K562 (cell line): Measurements from ENCODE around the gene METTL3. TPM values are rescaled to one million over a fixed set of nuclear protein-coding genes. Genes with fewer than 3 reads are reported as not detected.

Experiments used
- BRD9 ChIP-seq: fragments of 450-650 bp; IDR thresholded peaks from 2 replicates; pipeline ENCODE4 v1.6.1; 2018; ENCODE audit warnings: low read depth; ENCODE audit not compliant: partially characterized antibody
- BRF1 ChIP-seq: IDR thresholded peaks from 3 replicates; pipeline ENCODE4 v1.6.1; 2011; ENCODE audit warnings: borderline replicate concordance, mild to moderate bottlenecking; ENCODE audit not compliant: insufficient read length; ENCODE audit errors: extremely low read depth
- CEBPG ChIP-seq, 3 experiments: fragments of 200-800 bp in 1 of 3; sonication (Bioruptor generic) in 1 of 3; sonication (generic) in 1 of 3; formaldehyde crosslinking in 1 of 3; IDR thresholded peaks in 2 of 3; conservative IDR thresholded peaks in 1 of 3; 2 replicates each; pipeline versions ENCODE4 v1.6.1 to v1.8.0; 2016 to 2022; ENCODE audit warnings: missing compliant biosample characterization in 2 of 3, missing genetic modification characterization in 2 of 3, mild to moderate bottlenecking in 1 of 3, missing genetic modification reagents in 1 of 3
- E2F6 ChIP-seq, 2 experiments: IDR thresholded peaks; 2 replicates each; pipeline ENCODE4 v1.6.1; 2011; ENCODE audit warnings: borderline replicate concordance in 1 of 2, control low read depth in 1 of 2, low read depth in 1 of 2, low read length in 1 of 2, mild to moderate bottlenecking in 1 of 2, mixed read lengths in 1 of 2, moderate library complexity in 1 of 2; ENCODE audit not compliant: insufficient read depth in 1 of 2, insufficient read length in 1 of 2, poor library complexity in 1 of 2, severe bottlenecking in 1 of 2; ENCODE audit errors: extremely low read depth in 1 of 2
- EGR1 ChIP-seq: fragments of 450-650 bp; conservative IDR thresholded peaks from 2 replicates; pipeline ENCODE4 v1.6.1; 2017; ENCODE audit warnings: mild to moderate bottlenecking
- FOXJ2 ChIP-seq: fragments of 200-800 bp; sonication (Bioruptor generic); IDR thresholded peaks from 2 replicates; pipeline ENCODE4 v1.6.1; 2016; ENCODE audit warnings: missing genetic modification characterization, missing compliant biosample characterization
- GATA2 ChIP-seq: sonication (generic); formaldehyde crosslinking; IDR thresholded peaks from 2 replicates; pipeline ENCODE4 v1.4.0; 2020; ENCODE audit warnings: mild to moderate bottlenecking, missing genetic modification reagents
- KDM4B ChIP-seq, 2 experiments: fragments of 450-650 bp in 1 of 2; sonication (generic) in 1 of 2; IDR thresholded peaks; 2 replicates each; pipeline ENCODE4 v1.6.1; 2016 to 2017; ENCODE audit warnings: borderline replicate concordance in 2 of 2, antibody characterized with exemption in 1 of 2, low read depth in 1 of 2, mild to moderate bottlenecking in 1 of 2
- L3MBTL2 ChIP-seq: fragments of 450-650 bp; IDR thresholded peaks from 2 replicates; pipeline ENCODE4 v1.6.1; 2016; ENCODE audit warnings: mild to moderate bottlenecking, moderate library complexity
- MNT ChIP-seq, 2 experiments: fragments of 450-650 bp; conservative IDR thresholded peaks; 2 replicates each; pipeline ENCODE4 v1.6.1; 2017; ENCODE audit warnings: mild to moderate bottlenecking in 2 of 2, moderate library complexity in 2 of 2
- NCOR1 ChIP-seq: fragments of 450-650 bp; IDR thresholded peaks from 2 replicates; pipeline ENCODE4 v1.6.1; 2016; ENCODE audit warnings: mild to moderate bottlenecking, moderate library complexity
- PHF8 ChIP-seq: fragments of 200-600 bp; sonication (generic); IDR thresholded peaks from 2 replicates; pipeline ENCODE4 v1.6.1; 2012; ENCODE audit warnings: mixed run types, mild to moderate bottlenecking, inconsistent platforms, low read length, moderate library complexity, borderline replicate concordance
- SAFB2 ChIP-seq: fragments of 200-400 bp; formaldehyde crosslinking; IDR thresholded peaks from 2 replicates; pipeline ENCODE4 v1.6.1; 2018; ENCODE audit warnings: borderline replicate concordance, low read length, low read depth, moderate library complexity; ENCODE audit not compliant: severe bottlenecking
- SUPT5H ChIP-seq: fragments of 450-650 bp; IDR thresholded peaks from 2 replicates; pipeline ENCODE4 v1.6.1; 2016
- VEZF1 ChIP-seq: fragments of 200-800 bp; sonication (Bioruptor generic); IDR thresholded peaks from 2 replicates; pipeline ENCODE4 v1.6.1; 2017; ENCODE audit warnings: missing genetic modification characterization, missing compliant biosample characterization
- ZBTB8A ChIP-seq: fragments of 450-650 bp; IDR thresholded peaks from 2 replicates; pipeline ENCODE4 v1.6.1; 2018; ENCODE audit warnings: mild to moderate bottlenecking, moderate library complexity; ENCODE audit not compliant: partially characterized antibody
- ZNF146 ChIP-seq: IDR thresholded peaks from one replicate; pipeline ENCODE4 v1.6.1; 2018; ENCODE audit warnings: missing compliant biosample characterization; ENCODE audit not compliant: unreplicated experiment
- ZNF354B ChIP-seq: fragments of 250-450 bp; sonication (Bioruptor Pico); IDR thresholded peaks from 2 replicates; pipeline ENCODE4 v1.4.0; 2020
- ZNF518B ChIP-seq: fragments of 250-450 bp; sonication (Bioruptor Pico); IDR thresholded peaks from 2 replicates; pipeline ENCODE4 v1.5.0; 2021; ENCODE audit warnings: mild to moderate bottlenecking, moderate library complexity
- polyA plus RNA-seq, 8 experiments: library from polyadenylated mRNA; depleted of rRNA in 4 of 8; stranded (reverse) in 5 of 8; unstranded in 3 of 8; fragments of >200 nt; fragmentation: Nextera tagmentation in 2 of 8; fragmentation: Illumina TruSeq in 1 of 8; extraction: Ambion mirVana in 2 of 8; extraction: Trizol in 1 of 8; gene quantifications; 2 replicates each; pipeline versions ENCODE4 v1.2.1 to v1.2.3, GENCODE V29; 2011 to 2014; ENCODE audit warnings: inconsistent platforms in 1 of 8, missing spikeins in 1 of 8
- total RNA-seq, 7 experiments: library from RNA; depleted of rRNA in 6 of 7; stranded (reverse); fragments of >200 nt in 6 of 7; fragmentation: Illumina TruSeq in 2 of 7; extraction: Trizol in 2 of 7; gene quantifications; 2 replicates each; pipeline versions ENCODE4 v1.2.1 to v1.2.3, GENCODE V29; 2011 to 2021; ENCODE audit warnings: low replicate concordance in 1 of 7

The METTL3 gene
- total and polyA plus RNA-seq, 9 of the 15 experiments (the other 6 are each of a cell fraction or from before 2014, with no cell fraction given) = 42.1 to 151 (median 65.7) TPM

- 0 out of 4 replicates have a peak, but pooled peaks of 1 of the 2 experiments have one; percentile 17 for TF ChIP-seq MNT (conservative IDR thresholded peaks at IDR 0.05)
- no peak for TF ChIP-seq BRD9
- peak; percentile 90 for TF ChIP-seq VEZF1 (CRISPR knock-in tag)
- TF ChIP-seq GATA2 (CRISPR knock-in tag) = no peak
- peak in 1 of 2 experiments; percentile 34; a peak in 1 of 4 replicates for TF ChIP-seq KDM4B (IDR thresholded peaks at IDR 0.05; ENCODE audit: borderline replicate concordance in 2 of 2, low read depth in 1 of 2)
- no peak for TF ChIP-seq SAFB2
- no peak for TF ChIP-seq BRF1
- TF ChIP-seq ZBTB8A = no peak
- no peak for TF ChIP-seq FOXJ2 (tag)
- TF ChIP-seq SUPT5H = peak; percentile 68
- TF ChIP-seq L3MBTL2 = no peak
- TF ChIP-seq ZNF146 (CRISPR knock-in tag) = no peak
- peak; percentile 30; the same call in 1 of the 2 replicates for TF ChIP-seq NCOR1
- peak; percentile 97 for TF ChIP-seq EGR1
- no peak for TF ChIP-seq ZNF518B (CRISPR knock-in tag)
- TF ChIP-seq ZNF354B = no peak
- peak in 1 of 2 experiments; percentile 70 for TF ChIP-seq E2F6 (IDR thresholded peaks at IDR 0.05; ENCODE audit: borderline replicate concordance in 1 of 2, extremely low read depth in 1 of 2, insufficient read depth in 1 of 2, insufficient read length in 1 of 2, low read depth in 1 of 2, low read length in 1 of 2, poor library complexity in 1 of 2, severe bottlenecking in 1 of 2)
- TF ChIP-seq PHF8 = peak; percentile 52; the same call in 1 of the 2 replicates
- no peak for TF ChIP-seq CEBPG (CRISPR knock-in tag; IDR thresholded peaks at IDR 0.05)
- TF ChIP-seq CEBPG (tag; conservative IDR thresholded peaks at IDR 0.05 in 1 of 2, IDR thresholded peaks at IDR 0.05 in 1 of 2) = no peak
These were observed 15.0 kb upstream of the METTL3 start, which contains the start of gene SALL2 (continued) for GRCh38 chr14:21525962-21526671.
